OCI-LY7 (cell line): ENCODE results near the gene OPCML. TPM values are rescaled to one million over a fixed set of nuclear protein-coding genes. Genes with fewer than 3 reads are reported as not detected.

Experiments used
- BruUV-seq: library from RNA; stranded (reverse); fragments of 400-500 nt; replicated peaks from 2 replicates; lab custom pipeline; 2021; lab: Mats Ljungman, UMichigan
- CTCF ChIA-PET: fragments of 300-600 bp; sonication (Branson Sonifier 250); formaldehyde crosslinking; loops from one replicate; lab custom pipeline; 2022; ENCODE audit warnings: antibody characterized with exemption; ENCODE audit not compliant: unreplicated experiment; lab: Charles Lee
- POLR2A ChIA-PET: fragments of 300-600 bp; sonication (Branson Sonifier 250); formaldehyde crosslinking; loops from one replicate; lab custom pipeline; 2022; ENCODE audit warnings: antibody characterized with exemption; lab: Charles Lee
- DNase-seq: peaks from one replicate; pipeline ENCODE4 v3.0.0-alpha.2; 2015; ENCODE audit warnings: low spot score
- H2AFZ ChIP-seq: fragments of 200-600 bp; sonication (generic), shearing (Covaris generic); 2 replicates; pipeline ENCODE4 v1.6.1; 2014; ENCODE audit warnings: mild to moderate bottlenecking, antibody characterized with exemption, low read length, moderate library complexity
- H3K27ac ChIP-seq: fragments of 200-600 bp; sonication (generic); 2 replicates; pipeline ENCODE4 v1.5.1; 2014; ENCODE audit warnings: mixed run types, low read depth, mild to moderate bottlenecking, moderate library complexity, low read length, inconsistent platforms; ENCODE audit not compliant: poor library complexity, severe bottlenecking
- H3K36me3 ChIP-seq: fragments of 200-600 bp; sonication (generic); 2 replicates; pipeline ENCODE4 v1.6.1; 2014; ENCODE audit warnings: mild to moderate bottlenecking, antibody characterized with exemption, low read length, moderate library complexity, mixed read lengths; ENCODE audit not compliant: insufficient read depth
- H3K4me1 ChIP-seq: fragments of 200-600 bp; sonication (generic); 2 replicates; pipeline ENCODE4 v1.5.1; 2014; ENCODE audit warnings: mild to moderate bottlenecking, low read length; ENCODE audit not compliant: insufficient read depth, poor library complexity, severe bottlenecking
- H3K4me2 ChIP-seq: fragments of 200-600 bp; sonication (generic); 2 replicates; pipeline ENCODE4 v1.6.1; 2014; ENCODE audit warnings: mild to moderate bottlenecking, low read length
- H3K4me3 ChIP-seq: fragments of 200-600 bp; sonication (generic); 2 replicates; pipeline ENCODE4 v1.5.1; 2014; ENCODE audit warnings: mild to moderate bottlenecking, low read depth, low read length; ENCODE audit not compliant: poor library complexity, severe bottlenecking
- H3K79me2 ChIP-seq: fragments of 200-600 bp; sonication (generic); 2 replicates; pipeline ENCODE4 v1.6.1; 2016; ENCODE audit warnings: low read depth, mild to moderate bottlenecking, low read length, moderate library complexity, mixed read lengths; ENCODE audit not compliant: insufficient read depth
- H3K9me2 ChIP-seq: fragments of 200-600 bp; sonication (generic); 2 replicates; pipeline ENCODE4 v1.6.1; 2016; ENCODE audit warnings: mild to moderate bottlenecking, low read length, mixed read lengths; ENCODE audit not compliant: insufficient read depth
- H3K9me3 ChIP-seq: fragments of 200-600 bp; sonication (generic); 2 replicates; pipeline ENCODE4 v1.6.1; 2014; ENCODE audit warnings: mild to moderate bottlenecking, mixed run types, low read length, mixed read lengths
- H4K20me1 ChIP-seq: fragments of 200-600 bp; sonication (generic); 2 replicates; pipeline ENCODE4 v1.6.1; 2014; ENCODE audit warnings: mild to moderate bottlenecking, antibody characterized with exemption, low read length, moderate library complexity, mixed read lengths; ENCODE audit not compliant: insufficient read depth
- EZH2phosphoT487 ChIP-seq: fragments of 200-600 bp; sonication (generic); IDR thresholded peaks from 2 replicates; pipeline ENCODE4 v1.6.1; 2018; ENCODE audit warnings: low read depth, borderline replicate concordance, mild to moderate bottlenecking, mixed run types, antibody characterized with exemption, low read length, moderate library complexity, mixed read lengths
- intact Hi-C: fragments of 100-400 bp; cut with micrococcal nuclease; formaldehyde crosslinking; loops from one replicate; pipeline ENCODE4 v1.10.0; 2022; ENCODE audit not compliant: unreplicated experiment
- total RNA-seq, 2 experiments: library from RNA; depleted of rRNA in 1 of 2; stranded (reverse); fragments of >200 nt in 1 of 2; shearing (Covaris generic) in 1 of 2; gene quantifications; 2 replicates each; pipeline ENCODE4 v1.2.3, GENCODE V29; 2014 to 2022
- TF ChIP-seq, protein P1 (sequence below): fragments of 200-600 bp; sonication (generic); conservative IDR thresholded peaks from 2 replicates; pipeline ENCODE4 v1.5.1; 2014; ENCODE audit warnings: mild to moderate bottlenecking, antibody characterized with exemption, low read length, moderate library complexity, mixed read lengths

The OPCML gene
- total RNA-seq, 2 experiments from 2014 or later = not detected

- Histone ChIP-seq H3K9me3 (no peaks in the 10 kb centered on the region), H3K27ac (no peak overlapping the region), H3K79me2 (no peaks in the 10 kb centered on the region), H3K4me3 (no peak overlapping the region), H3K4me2 (no peak overlapping the region), H3K36me3 (no peaks in the 10 kb centered on the region), H2AFZ (no peak overlapping the region), H4K20me1 (no peaks in the 10 kb centered on the region), H3K9me2 (no peaks in the 10 kb centered on the region), H3K4me1 (no peaks in the 10 kb centered on the region)
- DNase-seq = no peak
- POLR2A ChIA-PET = no interaction called here
- TF ChIP-seq EZH2phosphoT487 = no peak
- TF ChIP-seq, protein P1, sequence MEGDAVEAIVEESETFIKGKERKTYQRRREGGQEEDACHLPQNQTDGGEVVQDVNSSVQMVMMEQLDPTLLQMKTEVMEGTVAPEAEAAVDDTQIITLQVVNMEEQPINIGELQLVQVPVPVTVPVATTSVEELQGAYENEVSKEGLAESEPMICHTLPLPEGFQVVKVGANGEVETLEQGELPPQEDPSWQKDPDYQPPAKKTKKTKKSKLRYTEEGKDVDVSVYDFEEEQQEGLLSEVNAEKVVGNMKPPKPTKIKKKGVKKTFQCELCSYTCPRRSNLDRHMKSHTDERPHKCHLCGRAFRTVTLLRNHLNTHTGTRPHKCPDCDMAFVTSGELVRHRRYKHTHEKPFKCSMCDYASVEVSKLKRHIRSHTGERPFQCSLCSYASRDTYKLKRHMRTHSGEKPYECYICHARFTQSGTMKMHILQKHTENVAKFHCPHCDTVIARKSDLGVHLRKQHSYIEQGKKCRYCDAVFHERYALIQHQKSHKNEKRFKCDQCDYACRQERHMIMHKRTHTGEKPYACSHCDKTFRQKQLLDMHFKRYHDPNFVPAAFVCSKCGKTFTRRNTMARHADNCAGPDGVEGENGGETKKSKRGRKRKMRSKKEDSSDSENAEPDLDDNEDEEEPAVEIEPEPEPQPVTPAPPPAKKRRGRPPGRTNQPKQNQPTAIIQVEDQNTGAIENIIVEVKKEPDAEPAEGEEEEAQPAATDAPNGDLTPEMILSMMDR = no peak
- CTCF ChIA-PET = no interaction called here
- no TSS peak for BruUV-seq
- intact Hi-C loops = no loop called here
These were observed 1102.6 kb downstream of the OPCML start for GRCh38 chr11:132429685-132430084.

DNA sequence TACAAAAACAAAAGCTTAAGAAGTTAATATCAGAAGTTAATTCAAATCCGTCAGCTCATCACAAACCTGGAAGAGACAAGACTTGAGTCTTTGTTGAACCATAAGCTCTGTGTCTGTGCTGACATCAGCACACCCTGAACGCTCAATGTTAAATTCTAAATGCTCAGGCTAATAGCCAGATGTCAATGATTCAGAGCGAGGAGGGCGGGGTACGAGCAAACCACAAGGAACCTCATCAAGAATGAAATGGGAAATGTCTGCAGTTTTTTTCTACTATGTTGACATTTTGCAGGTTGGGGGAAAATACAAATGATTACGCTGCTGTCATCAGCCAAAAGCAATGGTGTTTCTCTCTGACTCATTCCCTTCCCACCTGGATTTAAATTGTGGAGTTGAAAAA, 1104.7 kb downstream of the OPCML start:
- POLR2A ChIA-PET = no interaction called here
- intact Hi-C loops = no loop called here
- no peak overlapping the region for H3K4me3 ChIP-seq

DNA sequence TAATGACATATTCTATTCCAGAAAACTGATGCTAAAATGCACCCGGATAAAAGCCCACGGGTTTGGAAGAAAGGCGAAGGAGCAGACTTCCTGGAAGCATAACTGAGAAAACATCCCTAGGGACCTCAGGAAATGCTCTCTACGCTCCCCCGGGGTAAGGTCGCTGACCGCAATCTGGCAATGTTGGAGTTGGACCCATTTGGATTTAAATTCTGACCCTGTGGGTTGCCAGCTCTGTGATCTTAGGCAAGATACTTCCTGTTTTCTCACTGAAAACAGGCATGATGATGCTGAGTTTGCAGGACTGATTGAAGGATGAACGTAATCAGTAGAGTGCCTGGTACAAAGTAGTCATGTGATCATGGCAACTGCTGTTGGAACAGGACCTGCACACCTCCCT, 1107.9 kb downstream of the OPCML start:
- ChIA-PET POLR2A (no interaction called here), CTCF (no interaction called here)
- TF ChIP-seq, protein P1 = no peak
- TF ChIP-seq EZH2phosphoT487 = no peak
- Histone ChIP-seq H3K4me2 (no peak overlapping the region), H3K27ac (no peak overlapping the region), H3K9me2 (no peaks in the 10 kb centered on the region), H4K20me1 (no peaks in the 10 kb centered on the region), H3K9me3 (no peaks in the 10 kb centered on the region), H3K4me1 (no peaks in the 10 kb centered on the region), H3K4me3 (no peak overlapping the region), H3K36me3 (no peaks in the 10 kb centered on the region), H2AFZ (no peak overlapping the region), H3K79me2 (no peaks in the 10 kb centered on the region)
- intact Hi-C loops = no loop called here
- no peak for DNase-seq
- BruUV-seq = no TSS peak

More for the DNA sequence above, 1104.7 kb downstream of the OPCML start:
- Histone ChIP-seq H3K9me2 (no peaks in the 10 kb centered on the region), H3K4me1 (no peaks in the 10 kb centered on the region), H3K36me3 (no peaks in the 10 kb centered on the region), H3K4me2 (no peak overlapping the region), H2AFZ (no peak overlapping the region), H3K79me2 (no peaks in the 10 kb centered on the region), H4K20me1 (no peaks in the 10 kb centered on the region), H3K9me3 (no peaks in the 10 kb centered on the region), H3K27ac (no peak overlapping the region)
- CTCF ChIA-PET = no interaction called here
- BruUV-seq = no TSS peak
- TF ChIP-seq EZH2phosphoT487 = no peak
- TF ChIP-seq, protein P1 = no peak
- no peak for DNase-seq
